Activated CD4-positive, alpha-beta T cell treated with anti-CD3 and anti-CD28 coated beads, Interleukin-2, amount 10 ng/mL, durations not matched to agents 7 days and 5 days (primary cell): ENCODE measurements around the gene PRKN. TPM values are rescaled to one million over a fixed set of nuclear protein-coding genes. Genes with fewer than 3 reads are reported as not detected.

Source experiments
- CTCF ChIA-PET: fragments of 350-600 bp; sonication (Branson Sonifier 250); formaldehyde crosslinking; loops from one replicate; lab custom pipeline; 2021; ENCODE audit warnings: antibody characterized with exemption; lab: Charles Lee
- POLR2A ChIA-PET: fragments of 350-600 bp; sonication (Branson Sonifier 250); formaldehyde crosslinking; loops from one replicate; lab custom pipeline; 2021; ENCODE audit warnings: antibody characterized with exemption; lab: Charles Lee
- DNase-seq: peaks from one replicate; pipeline ENCODE4 v3.0.0-alpha.2; 2020
- H3K27ac Mint-ChIP-seq: one replicate; pipeline ENCODE4 v1.8.0; 2021; ENCODE audit warnings: mild to moderate bottlenecking, moderate library complexity, mixed read lengths
- H3K27me3 Mint-ChIP-seq: one replicate; pipeline ENCODE4 v1.8.0; 2021; ENCODE audit warnings: mixed read lengths
- H3K36me3 Mint-ChIP-seq: one replicate; pipeline ENCODE4 v1.8.0; 2021; ENCODE audit warnings: low read depth, mixed read lengths
- H3K4me1 Mint-ChIP-seq: one replicate; pipeline ENCODE4 v1.8.0; 2021; ENCODE audit warnings: mixed read lengths
- H3K4me3 Mint-ChIP-seq: one replicate; pipeline ENCODE4 v1.8.0; 2021; ENCODE audit warnings: mild to moderate bottlenecking, moderate library complexity, mixed read lengths
- H3K9me3 Mint-ChIP-seq: one replicate; pipeline ENCODE4 v1.8.0; 2021; ENCODE audit warnings: mixed read lengths
- total RNA-seq, 2 experiments: library from RNA; stranded (reverse); gene quantifications; one replicate each; pipeline ENCODE4 v1.2.3, GENCODE V29; 2021

PRKN gene
- total RNA-seq, 2 experiments from 2014 or later = 0.77 to 0.94 TPM

DNA sequence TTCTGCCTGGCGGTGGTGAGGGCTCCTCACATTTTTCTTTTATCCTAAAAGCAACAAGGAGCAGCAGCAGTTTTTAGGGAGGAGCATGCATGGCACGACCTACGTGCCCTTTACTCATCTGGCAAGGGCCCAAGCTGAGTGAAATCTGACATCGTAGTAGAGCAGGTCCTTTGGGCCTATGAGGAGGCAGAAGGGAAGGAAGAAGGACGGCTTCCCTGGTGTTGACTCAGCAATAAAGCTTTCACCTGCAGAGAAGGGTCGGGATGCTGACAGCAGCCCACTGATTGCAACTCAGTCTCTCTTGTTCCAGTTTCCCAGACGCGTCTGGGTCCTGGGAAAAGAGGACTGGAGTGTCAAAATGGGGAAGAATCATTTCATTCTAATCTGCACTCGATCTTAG lies 1044.6 kb downstream of the PRKN start:
- CTCF ChIA-PET = no interaction called here
- Mint-ChIP-seq H3K4me3 (no peak overlapping the region), H3K36me3 (no peaks in the 10 kb centered on the region), H3K27me3 (no peaks in the 10 kb centered on the region), H3K27ac (no peak overlapping the region), H3K4me1 (no peaks in the 10 kb centered on the region), H3K9me3 (no peaks in the 10 kb centered on the region)
- no peak for DNase-seq
- POLR2A ChIA-PET = no interaction called here

DNA sequence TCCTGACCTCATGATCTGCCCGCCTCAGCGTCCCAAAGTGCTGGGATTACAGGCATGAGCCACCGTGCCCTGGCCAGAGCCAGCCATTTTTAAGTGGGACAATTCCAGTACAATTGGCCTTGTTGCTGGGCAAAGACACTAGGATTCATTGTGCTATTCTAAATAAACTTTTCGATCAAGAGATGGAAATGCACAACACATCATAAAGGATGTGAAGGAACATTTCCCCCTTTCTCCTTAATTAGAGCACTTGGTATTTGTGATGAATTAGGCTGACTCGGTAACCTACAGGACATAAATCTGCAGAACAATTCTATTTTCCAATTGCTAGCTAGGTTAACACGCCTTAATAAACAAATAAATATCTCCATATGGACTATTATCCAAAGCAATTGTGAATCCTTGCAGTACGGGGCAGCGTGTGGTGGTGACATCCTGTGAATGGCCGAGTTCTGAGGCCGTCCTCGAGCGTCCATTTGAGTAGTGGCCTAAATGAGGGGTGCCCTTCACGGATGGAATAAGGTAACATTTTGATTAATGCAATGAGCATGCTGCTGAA lies 1047.5 kb downstream of the PRKN start:
- H3K9me3 Mint-ChIP-seq = no peaks in the 10 kb centered on the region
- H3K27ac Mint-ChIP-seq = no peak overlapping the region
- H3K4me1 Mint-ChIP-seq = no peaks in the 10 kb centered on the region
- H3K27me3 Mint-ChIP-seq = no peaks in the 10 kb centered on the region
- CTCF ChIA-PET = interaction anchor here (0.6 kb wide), 1 partner anchor 135 kb away, joined by 4 read pairs; no protein-coding TSS in a partner anchor
- no peak for DNase-seq
- no peaks in the 10 kb centered on the region for H3K36me3 Mint-ChIP-seq
- H3K4me3 Mint-ChIP-seq = no peak overlapping the region
- POLR2A ChIA-PET = no interaction called here

DNA sequence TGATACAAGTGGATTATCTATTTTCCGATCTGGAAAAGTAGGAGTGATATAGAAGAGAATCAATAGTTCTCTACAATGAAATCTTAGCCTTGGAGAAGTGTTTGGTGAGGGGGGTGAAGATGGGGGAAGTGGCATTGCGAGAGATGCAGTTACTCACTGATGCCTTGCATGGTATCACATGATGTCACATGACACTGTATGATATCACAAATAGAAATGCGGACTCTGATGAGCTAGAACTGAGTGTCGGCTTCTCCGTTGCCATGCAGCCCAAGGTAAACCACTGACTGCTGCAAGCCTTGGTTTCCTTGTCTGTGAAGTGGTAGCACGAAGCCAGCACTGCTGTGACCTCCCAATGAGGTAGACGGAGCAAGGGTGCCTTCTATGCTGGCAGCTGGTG lies 1050.4 kb downstream of the PRKN start:
- no peak overlapping the region for H3K4me3 Mint-ChIP-seq
- H3K36me3 Mint-ChIP-seq = no peaks in the 10 kb centered on the region
- H3K4me1 Mint-ChIP-seq = no peaks in the 10 kb centered on the region
- ChIA-PET POLR2A (no interaction called here), CTCF (no interaction called here)
- no peaks in the 10 kb centered on the region for H3K27me3 Mint-ChIP-seq
- H3K27ac Mint-ChIP-seq = no peak overlapping the region
- no peaks in the 10 kb centered on the region for H3K9me3 Mint-ChIP-seq
- DNase-seq = no peak

DNA sequence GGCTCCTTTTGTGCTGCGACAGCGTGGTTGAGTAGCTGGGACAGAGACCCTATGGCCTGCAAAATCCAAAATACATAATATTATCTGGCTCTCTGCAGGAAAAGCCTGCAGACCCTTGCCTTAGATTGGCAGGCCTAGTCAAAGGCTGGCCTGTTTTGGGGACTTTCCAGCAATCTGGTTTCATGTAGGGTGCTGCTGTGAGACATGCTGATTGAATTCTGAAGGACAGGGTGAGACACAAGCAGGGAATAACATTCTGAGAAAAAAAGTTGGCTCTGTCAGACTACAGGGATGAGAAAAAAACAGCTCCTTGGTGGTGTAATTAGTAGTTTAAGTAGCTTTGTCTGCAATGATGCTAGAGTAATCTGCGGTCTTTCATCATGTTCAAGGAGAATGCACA lies 1051.0 kb downstream of the PRKN start:
- no peak overlapping the region for H3K4me3 Mint-ChIP-seq
- H3K36me3 Mint-ChIP-seq = no peaks in the 10 kb centered on the region
- DNase-seq = no peak
- H3K4me1 Mint-ChIP-seq = no peaks in the 10 kb centered on the region
- ChIA-PET CTCF (no interaction called here), POLR2A (no interaction called here)
- H3K9me3 Mint-ChIP-seq = no peaks in the 10 kb centered on the region
- no peak overlapping the region for H3K27ac Mint-ChIP-seq
- H3K27me3 Mint-ChIP-seq = no peaks in the 10 kb centered on the region

DNA sequence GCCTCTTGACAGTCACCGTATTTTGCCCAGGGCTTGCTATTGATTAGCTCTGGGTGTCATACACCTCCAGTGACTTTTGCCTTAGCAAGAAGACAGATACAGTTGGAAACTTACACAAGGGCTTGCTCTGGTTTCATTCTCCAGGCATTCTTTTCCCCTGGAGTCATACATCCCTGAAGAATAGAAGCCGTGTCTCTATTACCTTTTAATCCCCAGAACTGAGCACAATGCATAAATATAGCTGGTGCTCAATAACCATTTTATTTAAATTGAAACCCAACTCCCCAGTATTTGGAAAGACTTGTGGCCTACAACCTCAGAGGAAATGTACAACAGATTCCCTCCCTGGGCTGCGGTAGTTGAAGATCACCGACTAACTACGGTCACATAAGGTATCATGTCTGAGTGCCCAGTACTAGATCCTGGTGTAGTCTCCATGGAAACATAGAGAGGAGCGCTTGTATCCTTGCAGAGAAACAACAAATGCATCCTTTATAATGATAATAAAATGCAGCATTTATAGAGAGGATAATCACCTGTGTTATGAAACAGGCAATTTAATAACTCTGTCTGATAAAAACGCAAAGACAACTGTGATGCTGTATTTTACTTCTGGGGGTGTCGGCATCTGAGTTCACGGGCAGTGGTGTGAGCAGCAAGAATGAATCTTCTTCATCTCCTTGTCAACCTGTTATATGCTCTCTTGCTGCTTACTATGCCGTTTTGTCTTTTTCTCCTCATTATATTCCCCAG lies 1052.5 kb downstream of the PRKN start:
- Mint-ChIP-seq H3K27ac (no peak overlapping the region), H3K4me1 (no peaks in the 10 kb centered on the region), H3K9me3 (no peaks in the 10 kb centered on the region), H3K27me3 (no peaks in the 10 kb centered on the region), H3K36me3 (no peaks in the 10 kb centered on the region), H3K4me3 (no peak overlapping the region)
- CTCF ChIA-PET = no interaction called here
- no peak for DNase-seq
- POLR2A ChIA-PET = no interaction called here

DNA sequence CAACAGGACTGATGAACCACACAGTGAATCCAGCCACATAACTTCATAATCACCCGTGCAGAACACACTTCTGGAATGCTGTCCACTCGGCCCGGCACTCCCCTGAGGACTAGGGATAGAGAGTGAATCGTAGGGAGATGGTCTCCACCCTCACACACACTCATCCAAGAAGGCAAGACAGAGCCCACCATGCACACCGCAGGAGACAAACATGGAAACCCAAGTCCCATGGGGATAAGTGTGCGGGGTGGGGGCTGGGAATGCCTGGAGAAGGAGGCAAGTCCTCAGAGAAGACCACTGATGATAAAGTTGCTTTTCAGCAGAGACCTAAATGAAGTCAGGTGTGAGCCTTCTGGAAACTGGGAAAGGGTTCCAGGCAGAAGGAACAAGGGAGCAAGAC lies 1054.5 kb downstream of the PRKN start:
- Mint-ChIP-seq H3K4me1 (no peaks in the 10 kb centered on the region), H3K9me3 (no peaks in the 10 kb centered on the region), H3K27ac (no peak overlapping the region), H3K36me3 (no peaks in the 10 kb centered on the region), H3K4me3 (no peak overlapping the region), H3K27me3 (no peaks in the 10 kb centered on the region)
- ChIA-PET CTCF (no interaction called here), POLR2A (no interaction called here)
- DNase-seq = no peak

DNA sequence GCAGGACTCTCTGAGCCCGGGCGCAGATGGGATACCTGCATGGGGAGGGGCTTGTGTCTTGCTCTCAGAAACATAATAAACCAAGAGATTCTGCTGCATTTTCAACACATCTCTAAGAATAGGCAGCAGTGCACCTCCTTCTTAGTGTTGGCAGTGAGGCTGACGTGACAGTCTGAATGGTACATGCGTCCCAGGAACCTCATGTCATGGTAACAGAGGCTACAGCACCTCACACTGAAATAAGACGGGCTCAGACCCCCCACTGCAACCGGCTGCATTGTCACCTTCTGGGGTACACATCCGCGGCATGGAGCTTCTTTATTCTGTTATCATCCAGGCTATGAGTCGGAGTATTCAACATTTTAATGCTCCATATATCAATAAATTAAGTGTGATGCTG lies 1056.4 kb downstream of the PRKN start:
- H3K9me3 Mint-ChIP-seq = no peaks in the 10 kb centered on the region
- H3K36me3 Mint-ChIP-seq = no peaks in the 10 kb centered on the region
- H3K27ac Mint-ChIP-seq = no peak overlapping the region
- no peaks in the 10 kb centered on the region for H3K27me3 Mint-ChIP-seq
- no peak for DNase-seq
- POLR2A ChIA-PET = no interaction called here
- H3K4me1 Mint-ChIP-seq = no peaks in the 10 kb centered on the region
- H3K4me3 Mint-ChIP-seq = no peak overlapping the region
- CTCF ChIA-PET = no interaction called here

DNA sequence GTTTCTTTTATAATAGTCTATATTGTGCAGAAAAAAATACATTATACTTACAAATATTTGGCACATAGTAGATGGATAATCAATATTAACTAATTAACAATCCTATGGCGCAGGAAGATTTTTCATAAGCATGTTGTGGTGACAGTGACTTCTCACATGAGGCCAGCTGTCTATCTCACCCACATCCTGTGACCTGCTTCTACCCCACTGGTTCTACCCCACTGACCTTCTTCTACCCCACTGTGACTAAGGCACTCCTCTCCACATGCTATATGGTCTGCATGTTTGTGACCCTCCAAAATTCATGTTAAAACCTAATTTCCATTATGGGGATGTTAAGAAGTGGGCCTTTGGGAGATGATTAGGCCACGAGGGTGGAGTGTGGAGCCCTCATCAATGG lies 1058.9 kb downstream of the PRKN start:
- no peaks in the 10 kb centered on the region for H3K4me1 Mint-ChIP-seq
- CTCF ChIA-PET = interaction anchor here (0.6 kb wide), 1 partner anchor 517 kb away, joined by 4 read pairs; no protein-coding TSS in a partner anchor
- no peak overlapping the region for H3K27ac Mint-ChIP-seq
- no peak overlapping the region for H3K4me3 Mint-ChIP-seq
- DNase-seq = no peak
- no peaks in the 10 kb centered on the region for H3K27me3 Mint-ChIP-seq
- POLR2A ChIA-PET = no interaction called here
- no peaks in the 10 kb centered on the region for H3K36me3 Mint-ChIP-seq
- no peaks in the 10 kb centered on the region for H3K9me3 Mint-ChIP-seq

DNA sequence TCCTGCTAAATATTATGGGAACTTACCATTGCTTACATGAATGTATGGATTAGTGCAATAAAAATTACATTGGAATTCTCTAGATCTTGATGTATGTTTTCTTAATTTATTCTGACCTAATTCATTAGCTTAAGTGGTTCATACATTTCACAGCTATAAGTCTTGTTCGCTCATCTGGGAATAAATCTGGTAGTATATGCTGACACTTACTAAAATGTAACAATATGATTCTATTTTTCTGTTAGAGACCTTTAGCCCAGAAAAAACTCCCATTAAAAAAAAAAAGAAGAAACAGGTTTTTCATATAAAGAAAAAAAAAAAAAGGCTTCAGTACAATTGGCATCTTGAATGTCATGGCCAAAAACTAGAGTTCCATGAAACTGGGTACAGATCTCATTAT lies 1059.6 kb downstream of the PRKN start:
- no peak for DNase-seq
- Mint-ChIP-seq H3K4me1 (no peaks in the 10 kb centered on the region), H3K9me3 (no peaks in the 10 kb centered on the region), H3K36me3 (no peaks in the 10 kb centered on the region), H3K4me3 (no peak overlapping the region), H3K27ac (no peak overlapping the region), H3K27me3 (no peaks in the 10 kb centered on the region)
- POLR2A ChIA-PET = no interaction called here
- CTCF ChIA-PET = interaction anchor here (0.6 kb wide), 1 partner anchor 518 kb away, joined by 4 read pairs; no protein-coding TSS in a partner anchor

DNA sequence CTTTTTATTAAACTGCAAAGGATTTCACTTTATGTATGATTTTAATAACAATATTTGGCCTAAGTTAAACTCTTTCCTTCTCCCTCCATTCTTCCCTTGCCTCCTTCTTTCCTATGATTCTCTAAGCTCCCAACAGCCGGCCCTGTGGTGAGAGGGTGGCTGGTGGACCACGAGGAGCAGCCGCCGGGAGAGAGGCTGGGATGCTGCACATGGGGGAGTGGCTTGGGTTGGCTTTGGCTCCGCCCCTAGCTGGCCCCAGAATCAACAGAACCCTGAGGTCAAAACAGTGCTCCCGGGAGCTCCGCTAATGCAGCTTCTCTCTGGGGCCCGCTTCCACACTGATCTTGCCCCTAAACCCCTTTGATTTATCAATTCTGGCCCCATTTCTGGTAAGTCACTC lies 1063.9 kb downstream of the PRKN start:
- ChIA-PET POLR2A (no interaction called here), CTCF (interaction anchor here (0.8 kb wide), 1 partner anchor 244 kb away, joined by 3 read pairs; no protein-coding TSS in a partner anchor)
- no peak for DNase-seq
- Mint-ChIP-seq H3K36me3 (no peaks in the 10 kb centered on the region), H3K27ac (no peak overlapping the region), H3K4me1 (no peaks in the 10 kb centered on the region), H3K4me3 (no peak overlapping the region), H3K27me3 (no peaks in the 10 kb centered on the region), H3K9me3 (no peaks in the 10 kb centered on the region)

DNA sequence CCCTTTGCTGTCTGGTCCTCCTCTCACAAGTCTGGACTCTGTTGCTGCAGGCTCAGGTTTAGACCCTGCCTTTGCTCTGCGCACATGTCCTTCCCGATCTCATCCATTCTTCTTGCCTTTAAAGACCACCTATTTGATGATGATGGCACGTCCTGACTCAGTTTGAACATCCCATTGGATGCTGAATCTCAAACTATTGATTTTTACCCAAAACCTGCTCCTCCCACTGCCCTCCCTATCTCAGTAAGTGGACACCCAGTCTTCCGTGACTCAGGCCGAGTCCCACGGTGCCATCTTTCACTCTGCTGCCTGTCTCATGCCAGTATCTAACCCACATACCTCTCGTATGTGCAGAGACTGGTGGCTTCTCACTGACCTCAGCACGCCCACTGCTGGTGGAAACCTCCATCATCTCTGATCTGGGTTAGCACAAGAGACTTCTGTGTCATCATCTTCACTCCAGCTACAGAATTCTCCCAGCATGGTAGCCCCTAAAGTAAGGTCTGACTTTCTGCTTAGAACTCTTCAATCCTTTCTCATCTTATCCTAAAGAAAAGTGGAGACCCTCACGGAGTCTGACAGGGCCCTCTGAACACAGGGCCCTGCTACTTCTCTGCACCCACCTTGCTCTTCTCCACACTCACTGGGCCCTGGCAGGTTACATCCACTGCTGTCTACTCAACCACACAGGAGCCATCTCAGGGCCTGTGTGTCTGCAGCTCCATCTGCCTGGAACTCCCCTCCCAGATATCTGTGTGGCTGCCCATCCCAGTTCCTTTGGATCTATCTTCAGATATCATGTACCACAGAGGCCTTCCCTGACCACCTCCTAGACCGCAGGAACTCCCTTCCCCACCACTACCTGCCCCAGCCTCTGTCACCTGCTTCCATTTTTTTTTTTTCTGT lies 1066.6 kb downstream of the PRKN start:
- no peaks in the 10 kb centered on the region for H3K9me3 Mint-ChIP-seq
- no peaks in the 10 kb centered on the region for H3K36me3 Mint-ChIP-seq
- CTCF ChIA-PET = interaction anchor here (0.6 kb wide), 1 partner anchor 149 kb away, joined by 4 read pairs; no protein-coding TSS in a partner anchor
- POLR2A ChIA-PET = no interaction called here
- H3K27ac Mint-ChIP-seq = no peak overlapping the region
- no peaks in the 10 kb centered on the region for H3K4me1 Mint-ChIP-seq
- no peaks in the 10 kb centered on the region for H3K27me3 Mint-ChIP-seq
- no peak for DNase-seq
- H3K4me3 Mint-ChIP-seq = no peak overlapping the region

DNA sequence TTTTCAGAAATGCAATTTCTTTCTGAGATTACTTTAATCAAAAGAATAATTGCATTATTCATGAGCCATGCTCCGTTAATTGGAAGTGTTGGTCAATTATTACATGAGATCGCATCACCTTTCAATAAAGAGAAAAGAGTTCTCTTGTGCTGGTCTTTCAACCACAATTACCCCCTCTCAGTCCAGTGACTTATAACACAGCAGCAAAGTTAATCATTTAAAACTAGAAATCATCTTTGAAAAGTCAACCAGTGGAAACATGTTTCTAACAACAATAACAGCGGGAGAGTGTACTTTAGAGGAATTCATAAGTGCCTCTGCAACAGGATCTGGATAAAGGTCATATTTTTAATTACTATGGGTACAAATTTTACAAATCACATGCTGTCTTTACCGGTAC lies 1069.4 kb downstream of the PRKN start:
- Mint-ChIP-seq H3K36me3 (no peaks in the 10 kb centered on the region), H3K27ac (no peak overlapping the region), H3K4me3 (no peak overlapping the region), H3K9me3 (no peaks in the 10 kb centered on the region), H3K27me3 (no peaks in the 10 kb centered on the region), H3K4me1 (no peaks in the 10 kb centered on the region)
- ChIA-PET POLR2A (no interaction called here), CTCF (no interaction called here)
- DNase-seq = no peak

DNA sequence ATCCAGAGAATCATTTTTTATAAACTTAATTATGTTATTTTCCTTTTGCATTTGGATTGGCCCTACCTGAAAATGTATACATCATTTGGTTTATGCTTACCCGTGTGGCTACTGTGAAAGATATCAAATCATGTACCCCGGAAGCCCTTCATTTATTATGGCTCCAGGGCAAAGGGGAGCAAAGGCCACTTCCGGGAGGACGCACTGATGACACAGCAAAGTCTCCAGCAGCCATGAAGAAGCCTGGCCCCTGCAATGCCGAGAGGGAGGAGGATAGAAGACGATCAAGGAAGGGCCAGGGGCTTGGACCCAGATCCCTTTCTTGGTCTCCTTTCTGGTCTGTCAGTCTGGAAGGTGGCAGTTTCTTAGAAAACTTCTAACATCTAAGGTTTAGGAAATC lies 1073.4 kb downstream of the PRKN start:
- CTCF ChIA-PET = no interaction called here
- no peaks in the 10 kb centered on the region for H3K27me3 Mint-ChIP-seq
- H3K27ac Mint-ChIP-seq = no peak overlapping the region
- H3K9me3 Mint-ChIP-seq = peaks cover 3% of the 10 kb centered on the region
- POLR2A ChIA-PET = no interaction called here
- DNase-seq = no peak
- no peaks in the 10 kb centered on the region for H3K36me3 Mint-ChIP-seq
- H3K4me1 Mint-ChIP-seq = no peaks in the 10 kb centered on the region
- no peak overlapping the region for H3K4me3 Mint-ChIP-seq
